VCaP (cell line): ENCODE data around the gene KCNS3.

ENCODE experiments used
- H3K27ac ChIP-seq: fragments of 450-650 bp; 2 replicates; pipeline ENCODE4 v1.5.1; 2017
- TF ChIP-seq, protein P1 (sequence below): fragments of 450-650 bp; conservative IDR thresholded peaks from 2 replicates; pipeline ENCODE4 v1.5.1; 2017; ENCODE audit warnings: mild to moderate bottlenecking, moderate library complexity

Gene KCNS3

DNA sequence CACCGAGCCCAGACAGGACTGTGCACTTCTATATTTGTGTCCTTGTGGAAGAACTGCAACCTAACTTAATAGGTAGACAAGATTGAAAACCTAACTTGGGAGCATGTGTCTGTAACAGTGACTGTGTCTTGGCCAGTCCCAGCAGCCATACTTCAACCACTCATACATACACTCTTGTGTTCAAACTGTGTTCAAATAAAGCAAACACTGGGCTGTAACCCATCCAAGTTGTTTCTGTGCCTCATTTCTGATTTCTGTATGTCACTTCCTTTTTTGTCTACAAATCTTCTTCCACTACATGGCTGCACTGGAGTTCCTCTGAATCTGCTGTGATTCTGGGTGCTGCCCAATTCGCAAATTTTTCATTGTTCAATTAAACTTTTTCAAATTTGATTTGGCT, 31.2 kb upstream of the KCNS3 start:
- TF ChIP-seq, protein P1, sequence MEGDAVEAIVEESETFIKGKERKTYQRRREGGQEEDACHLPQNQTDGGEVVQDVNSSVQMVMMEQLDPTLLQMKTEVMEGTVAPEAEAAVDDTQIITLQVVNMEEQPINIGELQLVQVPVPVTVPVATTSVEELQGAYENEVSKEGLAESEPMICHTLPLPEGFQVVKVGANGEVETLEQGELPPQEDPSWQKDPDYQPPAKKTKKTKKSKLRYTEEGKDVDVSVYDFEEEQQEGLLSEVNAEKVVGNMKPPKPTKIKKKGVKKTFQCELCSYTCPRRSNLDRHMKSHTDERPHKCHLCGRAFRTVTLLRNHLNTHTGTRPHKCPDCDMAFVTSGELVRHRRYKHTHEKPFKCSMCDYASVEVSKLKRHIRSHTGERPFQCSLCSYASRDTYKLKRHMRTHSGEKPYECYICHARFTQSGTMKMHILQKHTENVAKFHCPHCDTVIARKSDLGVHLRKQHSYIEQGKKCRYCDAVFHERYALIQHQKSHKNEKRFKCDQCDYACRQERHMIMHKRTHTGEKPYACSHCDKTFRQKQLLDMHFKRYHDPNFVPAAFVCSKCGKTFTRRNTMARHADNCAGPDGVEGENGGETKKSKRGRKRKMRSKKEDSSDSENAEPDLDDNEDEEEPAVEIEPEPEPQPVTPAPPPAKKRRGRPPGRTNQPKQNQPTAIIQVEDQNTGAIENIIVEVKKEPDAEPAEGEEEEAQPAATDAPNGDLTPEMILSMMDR, result no peak
- no peak overlapping the region for H3K27ac ChIP-seq

DNA sequence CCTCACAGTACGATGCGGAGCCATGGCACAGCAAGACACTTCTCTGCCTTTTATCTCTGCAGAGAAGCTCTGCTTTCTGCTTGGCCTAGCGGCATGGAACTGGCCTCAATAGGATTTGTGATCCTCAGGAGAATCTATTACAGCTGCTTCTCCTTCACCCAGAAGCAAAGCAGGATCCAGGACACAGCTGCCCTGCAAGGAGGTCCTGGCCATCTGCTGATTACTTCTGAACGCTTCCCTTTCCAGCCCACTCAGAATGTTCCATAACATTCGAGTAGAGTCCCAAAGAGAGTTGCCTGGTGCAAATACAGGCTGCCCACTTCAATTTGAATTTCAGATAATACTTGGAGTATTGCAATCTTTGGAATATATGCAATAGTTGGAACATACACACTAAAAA, 29.2 kb upstream of the KCNS3 start:
- TF ChIP-seq, protein P1, result no peak
- H3K27ac ChIP-seq, result no peak overlapping the region

DNA sequence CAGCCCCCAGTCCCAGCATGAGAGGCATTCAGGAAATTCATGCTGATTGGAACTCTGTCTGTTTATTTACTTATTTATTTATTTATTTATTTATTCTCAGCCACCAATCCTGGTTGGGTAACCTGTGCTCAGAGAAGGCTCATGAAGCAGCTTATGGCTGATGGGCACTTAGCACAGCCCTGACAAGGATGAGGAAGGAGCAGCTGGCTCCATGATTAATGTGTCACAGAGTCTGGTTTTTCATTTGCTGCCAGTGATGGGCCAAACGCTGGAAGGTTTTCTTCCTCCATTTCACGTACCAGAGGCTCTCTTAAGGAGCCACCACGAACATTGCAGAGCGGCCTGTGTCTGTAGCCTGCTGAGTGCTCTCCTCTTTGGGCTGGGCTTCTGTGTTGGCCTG, 28.3 kb upstream of the KCNS3 start:
- TF ChIP-seq, protein P1, result no peak
- no peak overlapping the region for H3K27ac ChIP-seq

DNA sequence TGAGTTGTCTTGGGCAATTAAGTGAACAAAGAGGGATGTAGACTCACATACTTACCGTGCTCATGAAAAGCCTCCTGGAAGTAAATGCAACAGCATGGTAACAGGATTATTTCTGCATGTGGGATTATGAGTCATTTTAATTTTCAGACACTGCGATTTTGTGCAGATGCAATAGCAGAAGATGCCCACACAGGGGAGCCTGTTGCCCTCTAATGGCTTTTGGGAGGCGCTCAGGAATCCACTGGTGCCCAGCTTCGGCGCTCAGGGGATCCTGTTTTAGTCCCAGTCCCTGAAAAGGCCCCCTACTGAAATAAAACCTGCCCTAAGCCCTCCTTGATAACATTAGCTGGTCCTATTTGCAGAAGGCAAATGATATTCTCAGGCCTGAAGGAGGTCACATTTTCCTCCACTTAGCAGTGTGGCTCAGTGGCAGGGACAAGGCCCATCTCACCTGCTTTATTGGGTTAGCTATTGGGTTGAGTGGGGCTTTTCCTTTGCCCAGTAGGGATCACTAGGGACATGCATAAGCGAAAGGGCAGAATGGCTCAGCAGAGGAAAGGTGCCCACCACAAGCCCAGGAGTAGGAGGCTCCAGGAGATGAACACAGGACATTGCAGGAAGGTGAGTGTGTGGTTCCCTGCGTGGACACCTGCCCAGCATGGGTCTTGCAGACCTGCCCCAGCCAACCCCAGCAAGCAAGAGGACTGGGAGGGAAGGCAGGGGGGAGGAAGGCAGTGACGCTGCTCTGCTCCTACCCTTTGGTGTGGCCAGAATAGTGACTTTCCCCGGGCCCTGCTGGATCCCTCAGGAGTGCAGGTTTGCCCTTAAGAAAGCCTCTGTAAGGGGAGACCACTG, 26.5 kb upstream of the KCNS3 start:
- TF ChIP-seq, protein P1, result peak; percentile 91
- no peak overlapping the region for H3K27ac ChIP-seq

DNA sequence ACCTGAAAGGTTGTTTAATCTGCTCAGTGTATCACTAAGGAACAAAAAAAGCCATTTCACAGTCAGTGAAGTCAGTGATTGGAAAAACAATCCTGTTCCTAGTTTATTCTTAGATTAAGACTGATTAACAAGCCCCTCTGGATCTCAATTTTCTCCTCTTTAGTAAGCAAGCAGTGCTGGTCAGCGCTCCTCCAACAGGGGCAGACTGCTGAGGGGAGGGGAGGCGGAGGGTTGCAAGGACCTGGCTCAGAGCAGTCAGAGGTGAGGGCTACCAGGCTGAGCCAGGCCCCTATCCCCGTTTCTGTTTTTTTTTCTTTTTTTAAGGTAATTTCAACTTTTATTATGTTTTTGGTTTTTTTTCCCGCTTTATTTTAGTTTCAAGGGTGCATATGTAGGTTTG, 24.7 kb upstream of the KCNS3 start:
- TF ChIP-seq, protein P1, result no peak
- H3K27ac ChIP-seq, result no peak overlapping the region

DNA sequence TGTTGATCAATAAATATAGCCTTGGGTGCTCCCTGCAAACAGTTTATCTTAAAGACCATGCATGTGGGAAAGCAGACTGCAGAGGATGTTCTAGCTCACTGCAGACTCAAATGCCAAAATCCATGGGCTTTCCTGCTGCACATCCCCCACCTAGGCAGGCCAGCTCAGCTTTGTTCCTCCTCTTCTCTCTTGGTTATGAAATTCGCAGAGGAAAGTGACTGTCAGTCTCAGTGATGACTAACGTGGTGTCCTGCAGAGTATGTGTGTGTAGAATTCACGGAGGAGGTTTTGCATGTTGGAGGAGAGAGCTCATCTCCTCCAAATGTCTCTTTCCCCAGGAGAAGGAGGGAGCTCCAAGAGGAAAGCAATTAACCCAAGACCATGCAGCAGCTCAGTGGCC, 21.4 kb upstream of the KCNS3 start:
- TF ChIP-seq, protein P1, result no peak
- no peak overlapping the region for H3K27ac ChIP-seq

GRCh38 chr2:17858064-17858463, 20.4 kb upstream of the KCNS3 start:
- TF ChIP-seq, protein P1, result no peak
- no peak overlapping the region for H3K27ac ChIP-seq
